Uterus (tissue), 4 donors: ENCODE results near the gene OBP2B. TPM values are rescaled to one million over a fixed set of nuclear protein-coding genes. Genes with fewer than 3 reads are reported as not detected.
"Not testable (repeated sequence)": the region's sequence is repeated elsewhere in the genome, so short reads cannot be mapped to it uniquely, and the experiment has no call there.

Experiments used
- DNase-seq, 2 donors: peaks; one replicate each; pipeline ENCODE4 v3.0.0-alpha.2; 2019 to 2020
- H3K27ac ChIP-seq, 2 donors: fragments of 200-600 bp; sonication (generic); 1 replicate in 1 of 2; 2 replicates in 1 of 2; pipeline ENCODE4 v1.5.1; 2016 to 2018
- H3K27me3 ChIP-seq, 2 donors: fragments of 200-600 bp; sonication (generic); one replicate each; pipeline ENCODE4 v1.5.1; 2018 to 2019; ENCODE audit warnings: control low read depth in 1 of 2
- H3K36me3 ChIP-seq, 2 donors: fragments of 200-600 bp; sonication (generic); one replicate each; pipeline ENCODE4 v1.5.1; 2019; ENCODE audit warnings: control low read depth in 1 of 2
- H3K4me1 ChIP-seq, 2 donors: fragments of 200-600 bp; sonication (generic); one replicate each; pipeline ENCODE4 v1.5.1; 2018 to 2019; ENCODE audit warnings: control low read depth in 1 of 2
- H3K4me3 ChIP-seq, 2 donors: fragments of 200-600 bp; sonication (generic); 1 replicate in 1 of 2; 2 replicates in 1 of 2; pipeline ENCODE4 v1.5.1; 2018 to 2019; ENCODE audit warnings: mild to moderate bottlenecking in 1 of 2
- H3K9me3 ChIP-seq, 2 donors: fragments of 200-600 bp; sonication (generic); one replicate each; pipeline ENCODE4 v1.5.1; 2019; ENCODE audit warnings: control low read depth in 1 of 2
- POLR2A ChIP-seq, 2 donors: fragments of 450-650 bp; IDR thresholded peaks; one replicate each; pipeline ENCODE4 v1.6.1; 2016; ENCODE audit warnings: antibody characterized with exemption in 2 of 2, mild to moderate bottlenecking in 1 of 2, moderate library complexity in 1 of 2
- intact Hi-C: fragments of 100-400 bp; cut with DNase I; formaldehyde crosslinking; loops from one replicate; pipeline ENCODE4 v1.15.1; 2023; ENCODE audit warnings: low total_unique reads
- total RNA-seq, 4 donors: library from RNA; depleted of rRNA in 3 of 4; stranded (reverse); fragments of >200 nt in 3 of 4; gene quantifications; one replicate each; pipeline versions ENCODE4 v1.1.0 to v1.2.4, GENCODE V29; 2014 to 2023
- TF ChIP-seq, protein P1 (sequence below), 4 experiments: fragments of 200-600 bp in 2 of 4; fragments of 450-650 bp in 2 of 4; sonication (generic) in 2 of 4; IDR thresholded peaks; one replicate each; pipeline ENCODE4 v1.5.1; 2016 to 2019; ENCODE audit warnings: antibody characterized with exemption in 4 of 4, mild to moderate bottlenecking in 2 of 4, moderate library complexity in 1 of 4
- donor health status: DM: yes; HTN: yes; CAD: no.

OBP2B gene
- total RNA-seq, 4 donors from 2014 or later: not detected

- Histone ChIP-seq H3K4me3 (no peak overlapping the region), H3K36me3 (no peaks in the 10 kb centered on the region), H3K4me1 (no peaks in the 10 kb centered on the region), H3K9me3 (no peaks in the 10 kb centered on the region), H3K27me3 (no peaks in the 10 kb centered on the region), H3K27ac (no peak overlapping the region)
- intact Hi-C loops: no loop called here
- DNase-seq: no peak
- TF ChIP-seq, protein P1, sequence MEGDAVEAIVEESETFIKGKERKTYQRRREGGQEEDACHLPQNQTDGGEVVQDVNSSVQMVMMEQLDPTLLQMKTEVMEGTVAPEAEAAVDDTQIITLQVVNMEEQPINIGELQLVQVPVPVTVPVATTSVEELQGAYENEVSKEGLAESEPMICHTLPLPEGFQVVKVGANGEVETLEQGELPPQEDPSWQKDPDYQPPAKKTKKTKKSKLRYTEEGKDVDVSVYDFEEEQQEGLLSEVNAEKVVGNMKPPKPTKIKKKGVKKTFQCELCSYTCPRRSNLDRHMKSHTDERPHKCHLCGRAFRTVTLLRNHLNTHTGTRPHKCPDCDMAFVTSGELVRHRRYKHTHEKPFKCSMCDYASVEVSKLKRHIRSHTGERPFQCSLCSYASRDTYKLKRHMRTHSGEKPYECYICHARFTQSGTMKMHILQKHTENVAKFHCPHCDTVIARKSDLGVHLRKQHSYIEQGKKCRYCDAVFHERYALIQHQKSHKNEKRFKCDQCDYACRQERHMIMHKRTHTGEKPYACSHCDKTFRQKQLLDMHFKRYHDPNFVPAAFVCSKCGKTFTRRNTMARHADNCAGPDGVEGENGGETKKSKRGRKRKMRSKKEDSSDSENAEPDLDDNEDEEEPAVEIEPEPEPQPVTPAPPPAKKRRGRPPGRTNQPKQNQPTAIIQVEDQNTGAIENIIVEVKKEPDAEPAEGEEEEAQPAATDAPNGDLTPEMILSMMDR (IDR thresholded peaks at IDR 0.05): no peak
- no peak for TF ChIP-seq POLR2A (IDR thresholded peaks at IDR 0.05)
Measured at GRCh38 chr9:133207540-133208170, 1.4 kb downstream of the OBP2B start.

GRCh38 chr9:133207021-133207531 lies 2.0 kb downstream of the OBP2B start:
- H3K4me1 ChIP-seq: no peaks in the 10 kb centered on the region
- DNase-seq: no peak
- no peaks in the 10 kb centered on the region for H3K27me3 ChIP-seq
- H3K27ac ChIP-seq: no peak overlapping the region
- H3K9me3 ChIP-seq: no peaks in the 10 kb centered on the region
- H3K36me3 ChIP-seq: no peaks in the 10 kb centered on the region
- no peak overlapping the region for H3K4me3 ChIP-seq
- TF ChIP-seq, protein P1 (IDR thresholded peaks at IDR 0.05): no peak
- TF ChIP-seq POLR2A (IDR thresholded peaks at IDR 0.05): no peak
- intact Hi-C loops: no loop called here

DNA sequence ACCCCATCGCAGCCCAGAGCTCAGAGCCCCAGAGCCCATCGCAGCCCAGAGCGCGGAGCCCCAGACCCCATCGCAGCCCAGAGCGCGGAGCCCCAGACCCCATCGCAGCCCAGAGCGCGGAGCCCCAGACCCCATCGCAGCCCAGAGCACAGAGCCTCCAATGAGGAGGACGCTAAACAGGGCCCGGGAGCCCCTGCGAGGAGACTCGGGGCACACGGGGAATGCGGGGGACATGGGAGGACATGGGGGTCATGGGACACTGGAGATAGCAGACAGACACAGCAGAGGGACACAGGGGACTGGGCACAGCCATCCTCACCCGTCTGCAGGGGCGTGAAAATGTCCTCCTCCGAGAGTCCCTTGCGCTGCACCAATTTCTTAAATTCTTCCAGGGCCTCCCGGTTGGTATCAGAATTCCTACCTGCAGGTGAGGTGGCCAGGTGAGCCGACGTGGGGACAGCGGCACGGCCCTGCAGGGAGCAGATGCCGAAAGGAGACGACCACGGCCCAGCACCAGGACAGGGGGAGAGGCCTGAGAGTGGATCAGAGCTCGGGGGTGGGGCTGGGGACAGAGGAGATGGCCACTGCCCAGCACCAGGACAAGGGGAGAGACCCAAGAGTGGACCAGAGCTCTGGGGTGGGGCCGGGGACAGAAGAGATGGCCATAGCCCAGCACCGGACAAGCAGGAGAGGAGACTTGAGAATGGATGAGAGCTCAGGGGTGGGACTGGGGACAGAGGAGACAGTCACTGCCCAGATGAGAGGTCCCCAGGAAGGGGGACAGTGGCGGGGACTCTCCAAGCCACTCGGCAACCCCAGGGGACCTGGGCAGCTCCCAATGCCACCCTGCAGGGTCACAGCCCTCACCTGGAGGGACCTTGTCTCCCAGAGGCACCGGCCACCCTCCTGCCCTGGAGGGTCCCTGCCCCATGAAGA lies 2.8 kb downstream of the OBP2B start:
- intact Hi-C loops: no loop called here
- no peaks in the 10 kb centered on the region for H3K27me3 ChIP-seq
- no peaks in the 10 kb centered on the region for H3K4me1 ChIP-seq
- no peaks in the 10 kb centered on the region for H3K36me3 ChIP-seq
- H3K27ac ChIP-seq: no peak overlapping the region
- no peaks in the 10 kb centered on the region for H3K9me3 ChIP-seq
- TF ChIP-seq, protein P1 (IDR thresholded peaks at IDR 0.05): no peak
- no peak for TF ChIP-seq POLR2A (IDR thresholded peaks at IDR 0.05)
- no peak for DNase-seq
- no peak overlapping the region for H3K4me3 ChIP-seq

- H3K4me1 ChIP-seq, H3K4me3 ChIP-seq, H3K27ac ChIP-seq, DNase-seq, intact Hi-C loops, H3K36me3 ChIP-seq, H3K9me3 ChIP-seq, H3K27me3 ChIP-seq: not testable (repeated sequence)
Measured at GRCh38 chr9:133205481-133205887, 3.6 kb downstream of the OBP2B start.

DNA sequence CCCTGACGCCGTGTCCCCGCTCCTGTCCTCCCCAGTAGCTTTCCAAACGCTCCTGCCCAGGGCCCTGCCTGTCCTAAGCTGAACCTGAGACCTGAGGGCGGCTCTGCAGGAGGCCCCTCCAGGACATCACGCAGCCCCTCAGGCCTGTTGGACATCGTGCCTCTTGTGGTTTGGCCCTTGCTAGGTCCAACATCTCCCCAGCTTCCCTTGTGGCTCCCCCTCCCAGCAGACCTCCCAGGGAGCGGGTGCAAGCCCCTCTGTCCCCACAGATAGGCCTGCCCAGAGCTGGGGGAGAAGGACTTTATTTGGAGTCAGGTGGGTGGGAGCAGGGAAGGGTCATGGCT lies 4.1 kb downstream of the OBP2B start:
- DNase-seq: no peak
- intact Hi-C loops: no loop called here

More for the DNA sequence above, 4.1 kb downstream of the OBP2B start:
- Histone ChIP-seq H3K27ac (no peak overlapping the region), H3K9me3 (no peaks in the 10 kb centered on the region), H3K4me3 (no peak overlapping the region), H3K27me3 (no peaks in the 10 kb centered on the region), H3K36me3 (no peaks in the 10 kb centered on the region), H3K4me1 (no peaks in the 10 kb centered on the region)
- TF ChIP-seq, protein P1 (IDR thresholded peaks at IDR 0.05): no peak
- no peak for TF ChIP-seq POLR2A (IDR thresholded peaks at IDR 0.05)
